HepG2 (cell line): ENCODE measurements around the gene OSBPL3.

Source experiments
- ZSCAN12 ChIP-seq: sonication (generic); formaldehyde crosslinking; IDR thresholded peaks from 2 replicates; pipeline ENCODE4 v1.9.0; 2021; ENCODE audit warnings: mild to moderate bottlenecking, missing genetic modification reagents
- TF ChIP-seq, protein P1 (sequence below): sonication (generic); formaldehyde crosslinking; IDR thresholded peaks from 2 replicates; pipeline ENCODE4 v1.5.0; 2020; ENCODE audit warnings: mild to moderate bottlenecking, missing genetic modification reagents, moderate library complexity

DNA sequence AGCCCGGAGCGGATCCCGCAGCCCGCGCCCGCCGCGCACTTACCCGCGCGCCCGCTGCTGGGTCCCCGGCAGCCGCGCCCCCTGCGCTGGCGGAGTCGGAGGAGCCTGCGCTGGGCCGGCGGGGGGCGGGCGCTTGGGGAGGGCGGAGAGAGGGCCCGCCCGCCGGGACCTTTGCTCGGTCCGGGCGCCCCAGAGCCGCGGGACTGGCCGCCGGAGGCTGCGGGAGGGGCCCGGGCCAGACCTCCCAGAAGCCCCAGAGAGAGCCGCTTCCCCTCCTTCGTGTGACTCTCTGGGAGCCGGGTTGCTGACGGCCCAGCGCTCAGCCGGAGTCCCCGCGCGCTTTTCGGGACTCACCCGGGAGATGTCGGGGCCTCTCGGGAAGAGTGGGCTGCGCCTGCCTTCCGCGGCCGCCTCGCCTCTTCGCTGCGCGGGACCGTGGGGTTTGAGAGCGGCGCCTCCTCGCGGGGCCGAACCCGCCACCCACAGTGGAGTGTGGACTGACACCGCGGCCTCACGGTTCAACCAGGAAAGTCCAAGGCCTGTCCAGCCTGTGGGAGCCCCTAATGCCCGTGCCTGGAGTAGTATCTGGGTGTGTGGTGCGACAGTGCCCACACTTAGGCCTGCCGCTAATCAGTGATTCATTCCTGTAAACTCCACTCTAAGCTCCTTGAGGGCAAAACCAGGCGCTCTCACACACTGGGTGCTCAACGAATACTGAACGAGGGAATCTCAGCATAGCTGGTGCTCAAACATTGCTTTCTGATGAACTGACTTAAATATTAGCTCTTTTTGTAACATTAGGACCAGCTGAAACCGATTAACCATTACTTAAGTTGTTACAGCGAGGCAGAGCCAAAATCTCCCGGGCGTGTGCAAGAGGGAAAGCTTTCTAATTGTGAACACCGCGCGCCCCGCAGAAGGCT is 222.4 kb downstream of the OSBPL3 start, which contains the start of gene GSDME:
- TF ChIP-seq, protein P1, sequence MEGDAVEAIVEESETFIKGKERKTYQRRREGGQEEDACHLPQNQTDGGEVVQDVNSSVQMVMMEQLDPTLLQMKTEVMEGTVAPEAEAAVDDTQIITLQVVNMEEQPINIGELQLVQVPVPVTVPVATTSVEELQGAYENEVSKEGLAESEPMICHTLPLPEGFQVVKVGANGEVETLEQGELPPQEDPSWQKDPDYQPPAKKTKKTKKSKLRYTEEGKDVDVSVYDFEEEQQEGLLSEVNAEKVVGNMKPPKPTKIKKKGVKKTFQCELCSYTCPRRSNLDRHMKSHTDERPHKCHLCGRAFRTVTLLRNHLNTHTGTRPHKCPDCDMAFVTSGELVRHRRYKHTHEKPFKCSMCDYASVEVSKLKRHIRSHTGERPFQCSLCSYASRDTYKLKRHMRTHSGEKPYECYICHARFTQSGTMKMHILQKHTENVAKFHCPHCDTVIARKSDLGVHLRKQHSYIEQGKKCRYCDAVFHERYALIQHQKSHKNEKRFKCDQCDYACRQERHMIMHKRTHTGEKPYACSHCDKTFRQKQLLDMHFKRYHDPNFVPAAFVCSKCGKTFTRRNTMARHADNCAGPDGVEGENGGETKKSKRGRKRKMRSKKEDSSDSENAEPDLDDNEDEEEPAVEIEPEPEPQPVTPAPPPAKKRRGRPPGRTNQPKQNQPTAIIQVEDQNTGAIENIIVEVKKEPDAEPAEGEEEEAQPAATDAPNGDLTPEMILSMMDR (CRISPR knock-in tag): peak; percentile 21; the same call in 1 of the 2 replicates
- TF ChIP-seq ZSCAN12 (CRISPR knock-in tag): no peak
